CD4-positive, alpha-beta T cell (primary cell): ENCODE measurements around the gene RAPGEF1. TPM values are rescaled to one million over a fixed set of nuclear protein-coding genes. Genes with fewer than 3 reads are reported as not detected.

ENCODE experiments used
- ATAC-seq: fragments of 200-7000 bp; cut with Tn5 transposase; one replicate; pipeline ENCODE4 v1.10.0; 2022; ENCODE audit warnings: mild to moderate bottlenecking; ENCODE audit not compliant: poor library complexity
- CTCF ChIA-PET: fragments of 350-600 bp; sonication (Branson Sonifier 250); formaldehyde crosslinking; loops from one replicate; lab custom pipeline; 2021; ENCODE audit warnings: antibody characterized with exemption, inconsistent platforms; lab: Charles Lee
- POLR2A ChIA-PET: fragments of 350-600 bp; sonication (Branson Sonifier 250); formaldehyde crosslinking; loops from one replicate; lab custom pipeline; 2021; ENCODE audit warnings: antibody characterized with exemption, inconsistent platforms; lab: Charles Lee
- DNase-seq, 14 experiments: peaks; one replicate each; pipeline ENCODE4 v3.0.0-alpha.2; 2013 to 2020; ENCODE audit warnings: mixed read lengths in 2 of 14
- H3K27ac ChIP-seq, 2 donors: one replicate each; pipeline versions ENCODE4 v1.5.1 to v1.7.0; 2013; ENCODE audit warnings: low read length in 2 of 2, low read depth in 1 of 2, mild to moderate bottlenecking in 1 of 2
- H3K27me3 ChIP-seq, 2 experiments: 1 replicate in 1 of 2; 2 replicates in 1 of 2; pipeline versions ENCODE4 v1.6.1 to v1.7.0; 2013; ENCODE audit warnings: low read length in 2 of 2, control low read depth in 1 of 2, mild to moderate bottlenecking in 1 of 2, moderate library complexity in 1 of 2; ENCODE audit not compliant: insufficient read depth in 2 of 2, control insufficient read depth in 1 of 2
- H3K36me3 ChIP-seq: one replicate; pipeline ENCODE4 v1.6.1; 2013; ENCODE audit warnings: low read length, control low read depth; ENCODE audit not compliant: insufficient read depth
- H3K4me1 ChIP-seq: one replicate; pipeline ENCODE4 v1.6.1; 2013; ENCODE audit warnings: low read length, control low read depth; ENCODE audit not compliant: insufficient read depth
- H3K4me3 ChIP-seq: one replicate; pipeline ENCODE4 v1.5.1; 2013; ENCODE audit warnings: mild to moderate bottlenecking, low read length, moderate library complexity
- H3K9me3 ChIP-seq, 2 experiments: 1 replicate in 1 of 2; 2 replicates in 1 of 2; pipeline versions ENCODE4 v1.6.1 to v1.7.0; 2013; ENCODE audit warnings: low read length in 2 of 2, mild to moderate bottlenecking in 2 of 2, control low read depth in 1 of 2, moderate library complexity in 1 of 2; ENCODE audit not compliant: control insufficient read depth in 1 of 2, insufficient read depth in 1 of 2
- H3K27ac Mint-ChIP-seq: one replicate; pipeline ENCODE4 v1.8.0; 2020; ENCODE audit warnings: mixed read lengths
- H3K27me3 Mint-ChIP-seq: one replicate; pipeline ENCODE4 v1.8.0; 2021; ENCODE audit warnings: mixed read lengths
- H3K36me3 Mint-ChIP-seq: one replicate; pipeline ENCODE4 v1.8.0; 2021; ENCODE audit warnings: low read depth, mixed read lengths
- H3K4me1 Mint-ChIP-seq: one replicate; pipeline ENCODE4 v1.8.0; 2021; ENCODE audit warnings: low read depth, mixed read lengths
- H3K4me3 Mint-ChIP-seq: one replicate; pipeline ENCODE4 v1.8.0; 2020; ENCODE audit warnings: mild to moderate bottlenecking, mixed read lengths
- H3K9me3 Mint-ChIP-seq: one replicate; pipeline ENCODE4 v1.8.0; 2020; ENCODE audit warnings: mixed read lengths
- CTCF ChIP-seq: fragments of 200-600 bp; IDR thresholded peaks from one replicate; pipeline ENCODE4 v1.8.0; 2022; ENCODE audit warnings: antibody characterized with exemption, mild to moderate bottlenecking
- intact Hi-C, 2 experiments: fragments of 100-400 bp; cut with DNase I in 1 of 2; cut with micrococcal nuclease in 1 of 2; formaldehyde crosslinking; loops; one replicate each; pipeline versions ENCODE4 v1.15.1 to v1.9.0; 2023 to 2025; cut with DNase I, micrococcal nuclease
- total RNA-seq, 174 experiments: library from RNA in 2 of 174; stranded (reverse) in 2 of 174; gene quantifications; one replicate each; pipeline ENCODE4 v1.2.3 and lab custom pipeline; 2021 to 2026

RAPGEF1 gene
- total RNA-seq, 2 experiments from 2014 or later = 130 to 134 TPM

- no peaks in the 10 kb centered on the region for H3K36me3 Mint-ChIP-seq
- Histone ChIP-seq H3K27me3 (no peaks in the 10 kb centered on the region), H3K27ac (peak overlapping the region in 1 of 2 donors; percentile 33), H3K4me3 (peak overlapping the region; percentile 45), H3K36me3 (peaks cover 3% of the 10 kb centered on the region), H3K9me3 (no peaks in the 10 kb centered on the region), H3K4me1 (peaks cover 92% of the 10 kb centered on the region)
- ChIA-PET POLR2A (interaction anchor here (2.0 kb wide), 1 partner anchor 60 kb away, joined by 9 read pairs; no protein-coding TSS in a partner anchor), CTCF (interaction anchor here (1.8 kb wide), 1 partner anchor 82 kb away, joined by 4 read pairs; no protein-coding TSS in a partner anchor)
- no peaks in the 10 kb centered on the region for H3K9me3 Mint-ChIP-seq
- H3K4me3 Mint-ChIP-seq = peak overlapping the region; percentile 69
- no peak for DNase-seq
- ATAC-seq = no peak
- peaks cover 96% of the 10 kb centered on the region for H3K4me1 Mint-ChIP-seq
- intact Hi-C loops = no loop called here
- no peak for TF ChIP-seq CTCF
- no peaks in the 10 kb centered on the region for H3K27me3 Mint-ChIP-seq
- peak overlapping the region; percentile 96 for H3K27ac Mint-ChIP-seq
Measured at GRCh38 chr9:131673531-131673930, 66.3 kb downstream of the RAPGEF1 start.

GRCh38 chr9:131673068-131673467 is 66.8 kb downstream of the RAPGEF1 start:
- Histone ChIP-seq H3K36me3 (peaks cover 3% of the 10 kb centered on the region), H3K27ac (peak overlapping the region in 1 of 2 donors; percentile 33), H3K27me3 (no peaks in the 10 kb centered on the region), H3K4me3 (no peak overlapping the region), H3K9me3 (no peaks in the 10 kb centered on the region), H3K4me1 (peaks cover 94% of the 10 kb centered on the region)
- no peak for TF ChIP-seq CTCF
- Mint-ChIP-seq H3K27ac (peak overlapping the region; percentile 96), H3K4me3 (peak overlapping the region; percentile 25), H3K27me3 (no peaks in the 10 kb centered on the region), H3K4me1 (peaks cover 96% of the 10 kb centered on the region), H3K9me3 (no peaks in the 10 kb centered on the region), H3K36me3 (no peaks in the 10 kb centered on the region)
- ChIA-PET CTCF (interaction anchor here (1.8 kb wide), 1 partner anchor 82 kb away, joined by 4 read pairs; no protein-coding TSS in a partner anchor), POLR2A (no interaction called here)
- intact Hi-C loops = no loop called here
- no peak for DNase-seq
- ATAC-seq = no peak

- Histone ChIP-seq H3K27me3 (no peaks in the 10 kb centered on the region), H3K36me3 (peaks cover 3% of the 10 kb centered on the region), H3K4me1 (peaks cover 95% of the 10 kb centered on the region), H3K4me3 (no peak overlapping the region), H3K9me3 (no peaks in the 10 kb centered on the region), H3K27ac (peak overlapping the region in 1 of 2 donors; percentile 33)
- ATAC-seq (no peak), DNase-seq (no peak)
- Mint-ChIP-seq H3K27me3 (no peaks in the 10 kb centered on the region), H3K36me3 (no peaks in the 10 kb centered on the region), H3K27ac (peak overlapping the region; percentile 96), H3K9me3 (no peaks in the 10 kb centered on the region), H3K4me1 (peaks cover 96% of the 10 kb centered on the region), H3K4me3 (peak overlapping the region; percentile 49)
- intact Hi-C loops = no loop called here
- ChIA-PET POLR2A (no interaction called here), CTCF (interaction anchor here (0.8 kb wide), 1 partner anchor 26 kb away, joined by 3 read pairs; no protein-coding TSS in a partner anchor)
- no peak for TF ChIP-seq CTCF
Measured at GRCh38 chr9:131672451-131672850, 67.4 kb downstream of the RAPGEF1 start.
